Right lobe of liver (tissue), 4 donors: ENCODE results near the gene TMEM120B.
A peak's percentile ranks its signal among the peaks of the same experiment; 100 is the strongest.

ENCODE experiments used
- POLR2A ChIP-seq: fragments of 450-650 bp; IDR thresholded peaks from one replicate; pipeline ENCODE4 v1.6.1; 2017; ENCODE audit warnings: antibody characterized with exemption, mild to moderate bottlenecking
- TF ChIP-seq, protein P1 (sequence below), 4 donors: fragments of 200-600 bp in 3 of 4; fragments of 450-650 bp in 1 of 4; IDR thresholded peaks; one replicate each; pipeline versions ENCODE4 v1.5.1 to v1.8.0; 2016 to 2022; ENCODE audit warnings: antibody characterized with exemption in 4 of 4, mild to moderate bottlenecking in 2 of 4
- donor health status: DM: no; HTN: no; CAD: no.
- donor health status: DM: no; HTN: no; CAD: no.
- donor health status: DM: no; HTN: yes; CAD: no.

DNA sequence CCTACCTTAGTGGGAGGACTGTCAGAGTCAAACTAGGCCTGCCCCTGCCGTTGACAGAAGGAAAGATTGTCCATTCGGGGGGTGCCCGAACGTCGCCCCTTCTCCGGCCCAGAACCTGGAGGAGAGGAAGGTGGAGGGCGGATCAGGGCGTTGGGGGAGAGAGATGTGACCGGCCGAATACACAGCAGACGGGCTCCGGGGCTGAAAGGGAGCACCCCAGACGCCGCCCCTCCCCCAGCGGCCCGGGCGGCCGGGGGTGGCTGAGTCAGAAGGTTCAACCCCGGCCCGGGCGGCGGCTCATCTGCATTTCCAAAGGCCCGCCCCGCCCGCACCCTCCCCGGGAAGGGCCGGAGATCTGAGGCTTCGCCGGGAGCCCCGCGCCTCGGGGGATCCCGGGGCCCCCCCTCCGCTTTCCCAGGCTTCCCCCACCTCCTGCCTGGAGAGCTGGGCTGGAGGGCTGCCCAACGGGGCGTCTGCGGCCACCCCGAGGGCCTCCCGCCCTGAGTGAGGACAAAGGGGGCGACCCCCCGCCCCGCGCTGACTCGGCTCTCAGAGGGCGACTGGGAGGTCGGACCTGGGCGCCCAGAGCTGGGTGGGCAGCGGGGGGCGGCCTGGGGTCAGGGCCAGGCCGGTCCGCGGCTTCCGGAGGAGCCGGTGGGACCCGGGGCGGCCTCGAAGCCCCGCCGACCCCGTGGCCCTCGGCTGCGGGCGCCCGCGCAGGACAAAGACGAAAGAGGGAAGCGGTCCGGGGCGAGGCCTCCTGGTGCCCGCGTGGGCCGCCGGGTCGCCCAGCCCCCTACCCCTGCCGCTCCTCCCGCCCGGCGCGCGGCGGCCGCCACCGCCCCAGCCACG, 87.5 kb downstream of the TMEM120B start:
- TF ChIP-seq, protein P1, sequence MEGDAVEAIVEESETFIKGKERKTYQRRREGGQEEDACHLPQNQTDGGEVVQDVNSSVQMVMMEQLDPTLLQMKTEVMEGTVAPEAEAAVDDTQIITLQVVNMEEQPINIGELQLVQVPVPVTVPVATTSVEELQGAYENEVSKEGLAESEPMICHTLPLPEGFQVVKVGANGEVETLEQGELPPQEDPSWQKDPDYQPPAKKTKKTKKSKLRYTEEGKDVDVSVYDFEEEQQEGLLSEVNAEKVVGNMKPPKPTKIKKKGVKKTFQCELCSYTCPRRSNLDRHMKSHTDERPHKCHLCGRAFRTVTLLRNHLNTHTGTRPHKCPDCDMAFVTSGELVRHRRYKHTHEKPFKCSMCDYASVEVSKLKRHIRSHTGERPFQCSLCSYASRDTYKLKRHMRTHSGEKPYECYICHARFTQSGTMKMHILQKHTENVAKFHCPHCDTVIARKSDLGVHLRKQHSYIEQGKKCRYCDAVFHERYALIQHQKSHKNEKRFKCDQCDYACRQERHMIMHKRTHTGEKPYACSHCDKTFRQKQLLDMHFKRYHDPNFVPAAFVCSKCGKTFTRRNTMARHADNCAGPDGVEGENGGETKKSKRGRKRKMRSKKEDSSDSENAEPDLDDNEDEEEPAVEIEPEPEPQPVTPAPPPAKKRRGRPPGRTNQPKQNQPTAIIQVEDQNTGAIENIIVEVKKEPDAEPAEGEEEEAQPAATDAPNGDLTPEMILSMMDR (IDR thresholded peaks at IDR 0.05), result no peak
- peak; percentile 55 for TF ChIP-seq POLR2A
